Thoracic aorta (tissue), 2 donors: ENCODE measurements around the gene SH2D1B. TPM values are rescaled to one million over a fixed set of nuclear protein-coding genes. Genes with fewer than 3 reads are reported as not detected.
"Not testable (repeated sequence)": the region's sequence is repeated elsewhere in the genome, so short reads cannot be mapped to it uniquely, and the experiment has no call there.

Source experiments
- ATAC-seq: fragments of 150-250 bp; one replicate; pipeline ENCODE4 v1.8.0; 2017; ENCODE audit warnings: low read depth; ENCODE audit not compliant: insufficient number of reproducible peaks, low FRiP score
- DNase-seq: peaks from one replicate; pipeline ENCODE4 v3.0.0-alpha.2; 2020; ENCODE audit warnings: low spot score
- H3K27ac ChIP-seq, 2 donors: fragments of 200-600 bp; sonication (generic); 1 replicate in 1 of 2; 2 replicates in 1 of 2; pipeline ENCODE4 v1.5.1; 2016; ENCODE audit warnings: mild to moderate bottlenecking in 2 of 2, moderate library complexity in 2 of 2
- H3K27me3 ChIP-seq: fragments of 200-600 bp; sonication (generic); replicated peaks from 2 replicates; pipeline ENCODE4 v1.6.0; 2016; ENCODE audit warnings: mild to moderate bottlenecking; ENCODE audit not compliant: insufficient read depth
- H3K36me3 ChIP-seq: fragments of 200-600 bp; sonication (generic); one replicate; pipeline ENCODE4 v1.5.1; 2016
- H3K4me1 ChIP-seq, 2 donors: fragments of 200-600 bp; sonication (generic); 1 replicate in 1 of 2; 2 replicates in 1 of 2; pipeline versions ENCODE4 v1.5.1 to v1.6.0; 2016; ENCODE audit warnings: low read depth in 2 of 2, mild to moderate bottlenecking in 1 of 2; ENCODE audit not compliant: control insufficient read depth in 1 of 2
- H3K4me3 ChIP-seq: fragments of 200-600 bp; sonication (generic); 2 replicates; pipeline ENCODE4 v1.5.1; 2016; ENCODE audit warnings: mild to moderate bottlenecking
- H3K9me3 ChIP-seq: fragments of 200-600 bp; sonication (generic); 2 replicates; pipeline ENCODE4 v1.5.1; 2016
- CTCF ChIP-seq: fragments of 200-600 bp; sonication (generic); IDR thresholded peaks from one replicate; pipeline ENCODE4 v1.5.1; 2019; ENCODE audit warnings: antibody characterized with exemption
- total RNA-seq, 2 donors: library from RNA; depleted of rRNA; stranded (reverse); fragments of >200 nt; gene quantifications; one replicate each; pipeline versions ENCODE4 v1.1.0 to v1.2.3, GENCODE V29; 2016

SH2D1B gene
- total RNA-seq, 2 donors from 2014 or later, result 0.68 TPM; not detected in 1

- Histone ChIP-seq H3K9me3 (no peaks in the 10 kb centered on the region), H3K4me3 (no peak overlapping the region), H3K27ac (no peak overlapping the region), H3K36me3 (no peaks in the 10 kb centered on the region), H3K4me1 (no peaks in the 10 kb centered on the region), H3K27me3 (no peaks in the 10 kb centered on the region)
- TF ChIP-seq CTCF, result no peak
- ATAC-seq, result no peak
- DNase-seq, result no peak
These were observed 18.6 kb upstream of the SH2D1B start for GRCh38 chr1:162430583-162430982.

- no peaks in the 10 kb centered on the region for H3K9me3 ChIP-seq
- no peak overlapping the region for H3K27ac ChIP-seq
- no peak overlapping the region for H3K4me3 ChIP-seq
- TF ChIP-seq CTCF, result no peak
- H3K4me1 ChIP-seq, result no peaks in the 10 kb centered on the region
- H3K36me3 ChIP-seq, result no peaks in the 10 kb centered on the region
- ATAC-seq (no peak), DNase-seq (no peak)
- H3K27me3 ChIP-seq, result no peaks in the 10 kb centered on the region
These were observed 10.9 kb upstream of the SH2D1B start for GRCh38 chr1:162422662-162423375.

- Histone ChIP-seq H3K27me3 (no peaks in the 10 kb centered on the region), H3K27ac (no peak overlapping the region), H3K9me3 (no peaks in the 10 kb centered on the region), H3K36me3 (no peaks in the 10 kb centered on the region), H3K4me1 (no peaks in the 10 kb centered on the region), H3K4me3 (no peak overlapping the region)
- ATAC-seq (no peak), DNase-seq (no peak)
- TF ChIP-seq CTCF, result no peak
These were observed 9.6 kb upstream of the SH2D1B start for GRCh38 chr1:162421258-162422164.

- TF ChIP-seq CTCF, result no peak
- Histone ChIP-seq H3K9me3 (no peaks in the 10 kb centered on the region), H3K27ac (no peak overlapping the region), H3K4me1 (no peaks in the 10 kb centered on the region), H3K36me3 (no peaks in the 10 kb centered on the region), H3K4me3 (no peak overlapping the region), H3K27me3 (no peaks in the 10 kb centered on the region)
- DNase-seq, result no peak
- no peak for ATAC-seq
These were observed 8.2 kb upstream of the SH2D1B start for GRCh38 chr1:162420120-162420519.

- H3K27ac ChIP-seq, result not testable (repeated sequence)
These were observed 7.6 kb upstream of the SH2D1B start for GRCh38 chr1:162419450-162419931.

DNA sequence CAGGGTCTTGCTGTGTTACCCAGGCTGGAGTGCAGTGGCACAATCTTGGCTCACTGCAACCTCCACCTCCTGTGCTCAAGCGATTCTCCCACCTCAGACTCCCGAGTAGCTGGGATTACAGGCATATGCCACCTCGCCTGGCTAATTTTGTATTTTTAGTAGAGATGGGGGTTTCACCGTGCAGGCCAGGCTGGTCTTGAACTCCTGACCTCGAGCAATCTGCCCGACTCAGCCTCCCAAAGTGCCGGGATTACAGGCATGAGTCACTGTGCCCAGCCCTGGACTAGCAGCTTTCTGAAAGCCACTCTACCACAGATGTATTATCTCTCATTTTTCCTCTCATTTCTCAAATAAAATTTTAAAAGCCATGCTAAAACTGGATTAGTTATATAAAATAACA is 6.6 kb upstream of the SH2D1B start:
- not testable (repeated sequence) for H3K4me3 ChIP-seq, H3K27ac ChIP-seq

More at GRCh38 chr1:162419450-162419931, 7.6 kb upstream of the SH2D1B start:
- H3K9me3 ChIP-seq, H3K4me3 ChIP-seq, DNase-seq, H3K4me1 ChIP-seq, ATAC-seq, H3K27me3 ChIP-seq, H3K36me3 ChIP-seq: not testable (repeated sequence)

More for the DNA sequence above, 6.6 kb upstream of the SH2D1B start:
- H3K27me3 ChIP-seq, DNase-seq, ATAC-seq, H3K4me1 ChIP-seq, H3K36me3 ChIP-seq, H3K9me3 ChIP-seq: not testable (repeated sequence)
